Effector memory CD4-positive, alpha-beta T cell (primary cell): ENCODE measurements around the gene TMEM59L.
"Not testable (repeated sequence)": the region's sequence is repeated elsewhere in the genome, so short reads cannot be mapped to it uniquely, and the experiment has no call there.

ENCODE experiments used
- DNase-seq, 3 donors: peaks; one replicate each; pipeline ENCODE4 v3.0.0-alpha.2; 2020
- H3K27ac ChIP-seq: 2 replicates; pipeline ENCODE4 v1.7.0; 2013; ENCODE audit warnings: mild to moderate bottlenecking, low read length, moderate library complexity; ENCODE audit not compliant: insufficient read depth, poor library complexity, severe bottlenecking
- H3K27me3 ChIP-seq: replicated peaks from 2 replicates; pipeline ENCODE4 v1.7.0; 2013; ENCODE audit warnings: mild to moderate bottlenecking, low read length; ENCODE audit not compliant: insufficient read depth, control insufficient read depth, poor library complexity, severe bottlenecking
- H3K36me3 ChIP-seq: 2 replicates; pipeline ENCODE4 v1.7.0; 2013; ENCODE audit warnings: mild to moderate bottlenecking, low read length, moderate library complexity; ENCODE audit not compliant: control insufficient read depth, insufficient read depth
- H3K4me1 ChIP-seq: 2 replicates; pipeline ENCODE4 v1.7.0; 2013; ENCODE audit warnings: low read length, mild to moderate bottlenecking; ENCODE audit not compliant: control insufficient read depth, insufficient read depth, poor library complexity, severe bottlenecking
- H3K4me3 ChIP-seq: 2 replicates; pipeline ENCODE4 v1.7.0; 2013; ENCODE audit warnings: low read length, low read depth, mild to moderate bottlenecking; ENCODE audit not compliant: insufficient read depth, poor library complexity, severe bottlenecking
- H3K9me3 ChIP-seq: 2 replicates; pipeline ENCODE4 v1.7.0; 2013; ENCODE audit warnings: mild to moderate bottlenecking, low read length, moderate library complexity; ENCODE audit not compliant: control insufficient read depth

The TMEM59L gene

DNA sequence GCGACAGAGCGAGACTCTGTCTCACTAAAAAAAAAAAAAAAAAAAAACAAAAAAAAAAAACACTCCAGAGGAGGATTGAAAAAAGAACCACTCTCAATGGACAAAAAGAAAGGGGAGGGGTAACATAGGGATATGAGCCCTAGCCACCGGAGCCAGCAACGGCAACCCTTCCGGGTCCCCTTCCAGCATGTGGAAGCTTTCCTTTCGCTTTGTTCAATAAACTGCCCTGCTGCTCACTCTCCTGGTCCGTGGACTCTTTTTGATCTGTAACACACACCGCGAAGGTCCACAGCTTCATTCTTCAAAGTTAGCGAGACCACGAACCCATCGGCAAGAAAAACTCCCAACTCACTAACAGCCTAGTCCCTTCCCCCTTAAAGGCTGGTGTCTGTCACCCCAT lies 25.1 kb upstream of the TMEM59L start:
- H3K4me3 ChIP-seq = no peak overlapping the region

DNA sequence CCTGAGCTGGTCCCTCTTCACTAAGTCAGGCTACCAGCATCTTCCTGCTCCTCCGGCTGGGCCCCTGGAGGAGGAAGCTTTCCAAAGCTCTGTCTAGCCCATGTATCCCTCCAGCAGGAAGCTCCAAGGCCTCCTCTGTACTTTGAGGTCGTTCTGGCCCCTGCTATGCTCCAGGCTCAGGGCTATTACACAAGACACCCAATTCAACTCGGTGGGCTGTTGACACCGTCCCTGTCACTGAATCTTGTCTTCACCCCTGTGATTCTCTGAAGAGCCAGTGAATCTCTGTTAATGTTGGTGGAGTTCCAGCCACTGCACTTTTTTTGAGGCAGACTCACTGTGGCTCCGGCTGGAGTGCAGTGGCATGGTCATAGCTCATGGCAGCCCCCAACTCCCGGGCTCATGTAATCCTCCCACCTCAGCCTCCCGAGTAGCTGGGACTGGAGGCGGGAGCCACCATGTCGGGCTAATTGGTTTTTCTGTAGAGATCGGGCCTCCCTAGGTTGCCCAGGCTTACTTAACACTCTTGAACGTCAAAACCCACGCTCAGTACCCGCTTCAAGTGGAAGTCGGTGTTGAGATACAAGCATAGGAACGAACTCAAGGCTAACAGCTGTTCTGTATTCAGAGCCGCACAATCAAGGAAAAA lies 24.6 kb upstream of the TMEM59L start:
- Histone ChIP-seq H3K27ac (peak overlapping the region; percentile 91), H3K4me3 (peak overlapping the region; percentile 64), H3K9me3 (no peaks in the 10 kb centered on the region), H3K27me3 (no peaks in the 10 kb centered on the region), H3K36me3 (no peaks in the 10 kb centered on the region), H3K4me1 (peaks cover 18% of the 10 kb centered on the region)
- DNase-seq = no peak

More for the DNA sequence above, 25.1 kb upstream of the TMEM59L start:
- no peak overlapping the region for H3K27ac ChIP-seq
- peaks cover 18% of the 10 kb centered on the region for H3K4me1 ChIP-seq
- DNase-seq = no peak
- no peaks in the 10 kb centered on the region for H3K36me3 ChIP-seq
- no peaks in the 10 kb centered on the region for H3K27me3 ChIP-seq
- no peaks in the 10 kb centered on the region for H3K9me3 ChIP-seq

DNA sequence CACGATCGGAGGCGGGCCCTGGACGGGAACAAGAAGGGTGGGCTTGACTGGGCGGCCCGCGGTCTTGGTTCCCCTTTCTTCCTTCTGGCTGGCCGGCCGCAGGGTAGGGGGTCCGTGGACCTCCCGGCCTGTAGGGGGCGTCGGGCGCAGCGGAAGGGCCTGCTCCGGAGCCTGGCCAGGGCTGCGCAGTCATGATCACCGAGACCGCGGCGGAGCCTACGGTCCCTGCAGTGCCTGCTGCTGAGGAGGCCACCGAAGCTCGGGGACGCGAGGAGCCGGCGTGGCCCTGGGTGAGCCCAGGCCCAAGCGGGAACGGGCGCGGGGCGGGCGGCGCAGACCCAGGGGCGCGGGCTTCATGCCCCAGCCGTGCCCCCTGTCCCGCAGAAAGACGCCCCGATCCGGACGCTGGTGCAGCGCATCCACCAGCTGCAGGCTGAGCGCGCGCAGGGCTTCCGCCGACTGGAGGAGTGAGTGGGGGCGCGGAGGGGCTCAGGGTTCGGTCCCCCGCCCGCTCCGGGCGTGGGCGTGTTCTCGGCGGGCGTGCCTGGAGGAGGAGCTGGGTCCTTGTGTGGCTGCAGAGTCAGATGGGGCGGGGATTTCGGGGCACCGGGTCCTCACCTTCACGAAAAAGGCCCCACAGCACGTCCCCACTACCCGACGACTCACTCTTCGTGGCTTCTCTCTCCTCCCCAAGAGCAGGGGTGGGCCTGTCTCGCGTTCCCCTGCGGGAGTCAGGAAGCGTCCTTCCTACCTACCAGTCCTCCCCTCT lies 23.9 kb upstream of the TMEM59L start, which contains the start of gene REX1BD:
TSS of gene REX1BD (plus strand) at position 188 of the 769 bp plus-strand sequence. CDS start at position 192, 4 bp downstream.
- no peaks in the 10 kb centered on the region for H3K36me3 ChIP-seq
- peak within 1 kb of the TSS; percentile 64 for H3K4me3 ChIP-seq
- peak; percentile 75 to 85 (median 78) for DNase-seq
- peak within 1 kb of the TSS; percentile 91 for H3K27ac ChIP-seq
- H3K4me1 ChIP-seq = peaks cover 18% of the 10 kb centered on the region
- H3K27me3 ChIP-seq = no peaks in the 10 kb centered on the region
- H3K9me3 ChIP-seq = no peaks in the 10 kb centered on the region

DNA sequence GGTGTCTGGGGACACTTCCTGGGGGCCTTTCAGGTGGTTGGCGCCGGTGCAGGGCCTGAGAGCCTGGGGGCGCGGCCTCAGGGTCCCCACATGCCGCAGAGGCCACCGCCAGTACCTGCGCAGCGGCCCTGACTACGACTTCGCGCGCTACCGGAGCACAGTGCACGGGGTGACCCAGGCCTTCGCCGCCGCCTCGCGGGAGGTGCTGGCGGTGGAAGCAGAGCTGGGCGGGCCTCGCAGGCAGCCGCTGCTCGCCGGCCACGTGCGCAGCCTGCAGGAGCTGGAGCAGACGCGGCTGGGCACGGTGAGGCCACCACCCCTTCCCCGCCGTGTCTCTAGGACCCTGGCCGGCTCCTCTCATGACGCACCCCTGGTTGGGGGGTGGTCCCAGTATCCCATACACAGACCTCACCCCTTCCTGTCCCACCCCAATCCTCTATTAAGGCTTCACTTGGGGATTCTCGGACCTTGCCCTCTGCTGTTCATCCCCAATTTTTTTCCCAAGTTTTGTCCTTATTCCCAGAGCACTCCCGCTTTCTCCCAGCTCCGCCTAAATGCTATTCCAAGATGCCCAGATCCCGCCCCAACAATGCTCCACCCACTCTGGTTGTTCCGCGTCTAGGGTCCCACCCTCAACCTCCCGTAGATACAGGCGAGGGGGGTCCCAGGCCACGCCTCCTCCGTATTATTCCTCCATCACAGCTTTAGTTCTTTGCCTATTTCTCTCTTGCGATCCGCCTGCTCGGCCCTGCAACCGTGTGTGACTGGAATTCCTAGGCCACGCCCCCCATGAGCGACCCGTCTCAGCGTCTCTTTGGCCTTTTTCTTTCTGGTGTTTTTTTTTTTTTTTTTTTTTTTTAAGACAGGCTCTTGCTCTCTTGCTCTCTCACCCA lies 23.0 kb upstream of the TMEM59L start:
- H3K4me3 ChIP-seq = peak overlapping the region; percentile 64
- peak overlapping the region; percentile 91 for H3K27ac ChIP-seq
- H3K36me3 ChIP-seq = no peaks in the 10 kb centered on the region
- no peaks in the 10 kb centered on the region for H3K9me3 ChIP-seq
- H3K4me1 ChIP-seq = peaks cover 23% of the 10 kb centered on the region
- DNase-seq = peak in 1 of 3 donors; percentile 66
- H3K27me3 ChIP-seq = no peaks in the 10 kb centered on the region

DNA sequence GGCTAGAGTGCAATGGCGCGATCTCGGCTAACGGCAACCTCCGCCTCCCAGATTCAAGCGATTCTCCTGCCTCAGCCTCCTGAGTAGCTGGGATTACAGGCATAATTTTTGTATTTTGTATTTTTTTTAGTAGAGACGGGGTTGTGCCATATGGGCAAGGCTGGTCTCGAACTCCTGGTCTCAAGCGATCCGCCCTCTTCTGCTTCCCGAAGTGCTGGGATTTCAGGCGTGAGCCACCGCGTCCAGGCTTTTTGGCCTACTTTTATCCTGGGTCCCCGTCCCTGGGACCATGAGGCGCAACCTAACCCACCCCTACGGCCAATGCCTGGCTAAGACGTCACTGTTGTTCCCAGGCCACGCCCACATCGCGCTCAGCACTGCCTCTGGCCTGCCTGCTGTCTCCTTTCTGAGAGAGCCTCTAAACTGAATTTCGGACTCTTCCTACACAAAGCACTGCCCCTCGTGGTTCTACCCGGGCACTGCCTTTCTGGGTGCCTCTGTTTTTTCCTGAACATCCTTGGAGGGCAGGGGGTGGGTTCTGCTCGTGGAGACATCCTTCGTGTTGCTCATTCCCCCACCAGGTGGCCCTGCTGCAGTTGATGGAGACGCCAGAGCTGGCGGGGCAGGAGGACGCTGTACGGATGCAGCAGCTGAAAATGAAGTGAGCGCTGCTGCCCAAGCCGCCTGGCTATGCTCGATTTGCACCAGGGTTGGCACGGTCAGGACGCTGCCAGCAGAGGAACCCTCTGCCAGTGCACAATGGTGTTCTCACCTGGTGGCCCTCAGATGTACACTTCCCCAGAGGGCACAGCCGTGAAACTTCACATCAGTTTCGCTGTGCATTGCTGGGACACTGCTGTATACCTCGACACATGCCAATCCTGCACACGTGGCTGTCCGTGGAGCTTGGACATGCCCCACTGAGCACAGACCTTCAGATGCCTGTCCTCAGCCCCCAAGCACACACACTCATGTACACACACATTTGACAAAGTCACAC lies 22.1 kb upstream of the TMEM59L start:
- Histone ChIP-seq H3K9me3 (no peaks in the 10 kb centered on the region), H3K4me1 (peaks cover 27% of the 10 kb centered on the region), H3K36me3 (no peaks in the 10 kb centered on the region), H3K27ac (no peak overlapping the region), H3K4me3 (no peak overlapping the region), H3K27me3 (no peaks in the 10 kb centered on the region)
- no peak for DNase-seq

DNA sequence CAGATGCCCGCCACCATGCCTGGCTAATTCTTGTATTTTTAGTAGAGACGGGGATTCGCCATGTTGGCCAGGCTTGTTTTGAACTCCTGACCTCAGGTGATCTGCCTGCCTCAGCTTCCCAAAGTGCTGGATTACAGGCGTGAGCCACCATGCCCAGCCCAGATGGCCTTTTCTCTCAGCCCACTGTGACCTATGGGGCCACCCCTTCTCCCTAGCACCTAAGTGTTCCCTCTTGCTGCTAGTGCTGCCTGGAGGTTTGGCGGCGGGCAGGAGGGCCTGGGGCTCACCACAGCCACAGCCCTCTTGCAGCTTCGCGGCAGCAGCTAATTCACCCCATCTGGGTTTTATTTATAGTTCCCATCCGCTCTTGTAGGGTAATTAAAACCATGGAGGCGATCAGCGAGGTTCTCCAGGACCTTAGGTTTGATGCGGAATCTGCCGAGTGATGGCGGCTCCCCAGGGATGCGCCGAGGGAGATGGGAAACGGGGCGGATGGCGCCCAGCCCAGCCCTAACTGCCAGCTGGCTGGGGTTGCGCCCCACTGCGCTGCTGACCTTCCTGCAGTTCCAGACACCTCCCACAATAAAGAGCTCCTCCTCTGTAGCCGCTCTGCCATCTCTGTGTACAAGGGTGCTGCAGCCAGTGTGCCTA lies 20.8 kb upstream of the TMEM59L start:
- no peak for DNase-seq
- Histone ChIP-seq H3K36me3 (no peaks in the 10 kb centered on the region), H3K4me1 (peaks cover 27% of the 10 kb centered on the region), H3K27ac (no peak overlapping the region), H3K4me3 (no peak overlapping the region), H3K27me3 (no peaks in the 10 kb centered on the region), H3K9me3 (no peaks in the 10 kb centered on the region)

DNA sequence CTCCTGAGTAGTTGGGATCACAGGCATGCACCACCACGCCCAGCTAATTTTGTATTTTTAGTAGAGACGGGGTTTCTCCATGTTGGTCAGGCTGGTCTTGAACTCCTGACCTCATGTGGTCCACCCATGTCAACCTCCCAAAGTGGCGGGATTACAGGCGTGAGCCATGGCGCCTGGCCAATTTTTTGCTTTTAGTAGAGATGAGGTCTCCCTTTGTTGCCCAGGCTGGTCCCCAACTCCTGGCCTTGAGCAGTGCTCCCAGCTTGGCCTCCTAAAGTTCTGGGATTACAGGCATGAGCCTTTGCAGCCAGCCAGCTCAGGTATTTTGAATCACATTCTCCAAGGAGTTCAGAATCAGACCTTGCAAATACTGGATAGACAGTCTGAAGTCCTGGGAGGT lies 19.9 kb upstream of the TMEM59L start:
- H3K4me3 ChIP-seq, DNase-seq, H3K9me3 ChIP-seq, H3K27me3 ChIP-seq, H3K36me3 ChIP-seq, H3K27ac ChIP-seq: not testable (repeated sequence)
- H3K4me1 ChIP-seq = peaks cover 27% of the 10 kb centered on the region

DNA sequence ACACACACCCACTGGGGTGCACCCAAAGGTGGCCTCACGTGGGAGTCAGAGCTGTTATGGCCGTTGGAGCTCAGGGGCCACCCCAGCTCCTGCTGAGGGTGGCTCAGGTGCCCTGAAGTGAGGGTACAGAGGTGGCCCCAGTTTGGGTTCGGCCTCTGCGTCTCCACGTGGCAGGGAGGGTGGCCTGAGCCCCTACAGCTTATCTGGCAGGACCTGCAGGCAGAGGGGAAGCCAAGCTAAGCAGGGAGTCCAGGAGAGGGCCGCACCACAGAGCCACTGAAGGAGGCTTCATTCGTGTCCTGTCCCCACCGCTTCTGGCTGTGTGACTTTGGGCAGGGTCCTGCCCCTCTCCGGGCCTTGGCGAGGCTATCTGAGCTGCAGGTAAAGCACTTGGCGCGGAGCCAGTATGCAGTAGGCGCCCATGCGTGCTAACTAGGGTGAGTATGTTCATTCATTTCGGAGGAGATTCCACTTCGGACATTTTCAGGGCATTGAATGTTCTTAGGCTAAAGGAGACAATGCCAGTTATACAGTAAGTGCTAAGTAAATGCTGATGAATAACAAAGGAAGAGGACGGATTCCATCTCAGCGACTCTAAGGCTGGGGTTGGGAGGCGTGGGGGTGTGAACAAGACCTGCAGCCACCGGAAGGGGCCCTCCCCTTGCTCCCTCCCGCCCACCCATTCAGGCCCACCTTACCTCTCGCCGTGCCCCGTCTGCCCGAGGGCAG lies 19.1 kb upstream of the TMEM59L start:
- Histone ChIP-seq H3K27me3 (no peaks in the 10 kb centered on the region), H3K9me3 (no peaks in the 10 kb centered on the region), H3K4me3 (no peak overlapping the region), H3K36me3 (no peaks in the 10 kb centered on the region), H3K4me1 (peaks cover 27% of the 10 kb centered on the region), H3K27ac (no peak overlapping the region)
- DNase-seq = no peak
